ENCODE measurements around the gene PIP4K2A.
"Not testable (repeated sequence)": the region's sequence is repeated elsewhere in the genome, so short reads cannot be mapped to it uniquely, and the experiment has no call there.

PIP4K2A gene

GRCh38 chr10:22718659-22719058, 4.3 kb upstream of the PIP4K2A start:
- not testable (repeated sequence) for DNase-seq

DNA sequence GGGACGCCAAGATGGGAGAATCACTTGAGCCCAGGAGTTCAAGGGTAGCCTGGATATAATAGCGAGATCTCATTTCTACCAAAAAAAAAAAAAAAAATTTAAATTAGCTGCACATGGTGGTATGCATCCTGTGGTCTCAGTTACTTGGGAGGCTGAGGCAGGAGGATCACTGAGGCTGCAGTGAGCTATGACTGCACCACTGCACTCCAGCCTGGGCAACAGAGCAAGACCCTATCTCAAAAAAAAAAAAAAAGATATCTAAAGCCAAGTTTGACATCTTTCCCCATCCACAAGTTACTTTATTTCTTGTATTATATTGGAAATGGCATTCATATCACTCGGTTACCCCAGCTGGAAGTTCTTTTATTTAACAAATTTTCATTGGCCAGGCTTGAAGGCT, 3.4 kb upstream of the PIP4K2A start:
- no peak for DNase-seq

GRCh38 chr10:22716943-22717342, 2.6 kb upstream of the PIP4K2A start:
- no peak for DNase-seq

- no peak for DNase-seq
Observed at GRCh38 chr10:22715290-22715625, 880 bp upstream of the PIP4K2A start.

DNA sequence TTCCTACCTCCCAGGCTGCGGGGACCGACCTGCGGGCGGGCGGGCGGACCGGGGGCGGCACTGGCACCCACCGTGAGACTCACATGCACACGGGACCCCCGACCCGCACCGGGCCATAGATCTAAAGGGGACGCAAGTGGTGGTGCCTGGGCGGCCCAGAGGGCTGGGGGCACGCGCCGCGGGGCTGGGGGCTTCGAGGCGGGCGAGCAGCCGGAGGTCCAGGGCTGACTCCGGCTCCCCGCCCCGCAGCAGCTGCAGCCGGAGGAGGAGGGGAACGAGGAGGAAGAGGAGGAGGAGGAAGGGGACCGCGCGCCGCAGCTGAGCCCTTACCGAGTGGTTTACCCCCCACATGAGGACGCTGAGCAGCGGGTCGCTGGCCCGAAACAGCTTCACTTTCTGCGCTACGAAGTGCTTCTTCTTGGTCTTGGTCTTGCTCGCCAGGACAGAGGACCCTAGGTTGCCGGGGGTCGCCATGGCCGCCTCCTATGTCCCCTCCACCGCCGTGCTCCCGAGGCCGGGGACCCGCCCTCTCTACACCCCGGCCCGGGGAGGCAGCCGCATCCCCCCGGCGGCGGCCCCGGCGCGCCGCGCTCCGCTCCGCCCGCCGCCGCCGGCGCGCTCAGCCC, 412 bp downstream of the PIP4K2A start:
- DNase-seq = peak; percentile 31

- peak; percentile 35 for DNase-seq
Observed at GRCh38 chr10:22712956-22713852, 1.2 kb downstream of the PIP4K2A start.

DNA sequence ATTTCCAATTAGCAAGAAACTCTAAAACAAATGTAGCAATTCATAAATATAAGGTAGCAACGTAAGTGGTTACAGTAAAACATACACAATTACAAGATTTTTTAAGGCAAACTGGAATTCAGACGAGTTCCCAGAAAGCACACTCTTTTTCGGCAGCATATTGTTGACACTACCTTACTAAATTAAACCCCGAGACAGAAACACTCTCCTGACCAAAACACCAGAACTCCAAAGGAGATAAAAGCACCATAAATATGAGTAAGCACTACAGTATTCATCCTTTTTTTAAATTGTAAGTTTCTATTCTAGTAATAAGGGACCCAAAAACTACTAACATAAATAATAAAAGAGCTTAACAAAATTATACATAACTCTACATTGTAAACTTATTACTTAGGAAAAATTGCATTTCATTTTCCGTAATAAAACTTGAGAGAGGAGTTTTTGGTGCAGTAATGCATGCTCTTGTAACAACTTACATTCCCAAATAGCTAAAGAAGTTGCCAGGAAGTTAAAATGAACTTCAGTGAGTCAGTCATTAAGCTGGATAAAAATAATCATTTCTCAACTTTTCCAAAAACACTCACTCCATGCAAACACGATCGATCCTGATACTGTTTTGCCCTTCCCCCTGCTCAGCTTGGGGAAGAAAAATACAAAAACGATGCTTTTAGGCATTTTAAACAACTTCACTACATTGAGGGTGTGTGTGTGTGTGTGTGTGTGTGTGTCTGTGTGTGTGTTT, 2.0 kb downstream of the PIP4K2A start:
- DNase-seq = no peak

DNA sequence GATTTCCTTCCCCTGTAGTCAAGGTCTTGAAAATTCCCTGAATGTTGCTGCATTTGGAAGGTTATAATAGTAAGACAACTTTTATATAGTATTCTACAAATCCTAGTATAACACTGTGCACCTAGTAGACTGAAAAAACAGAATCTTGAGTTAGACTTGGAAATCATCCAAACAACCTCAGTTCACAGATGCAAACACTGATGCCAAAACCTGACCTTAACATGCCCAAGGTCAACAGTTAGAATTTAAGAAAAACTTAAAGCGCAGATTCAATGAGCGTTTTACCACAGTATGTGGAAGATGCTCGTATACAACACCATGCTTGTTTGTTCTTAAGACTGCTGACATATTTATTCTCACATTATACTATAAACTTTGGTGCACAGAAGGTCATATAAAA, 3.0 kb downstream of the PIP4K2A start:
- no peak for DNase-seq

DNA sequence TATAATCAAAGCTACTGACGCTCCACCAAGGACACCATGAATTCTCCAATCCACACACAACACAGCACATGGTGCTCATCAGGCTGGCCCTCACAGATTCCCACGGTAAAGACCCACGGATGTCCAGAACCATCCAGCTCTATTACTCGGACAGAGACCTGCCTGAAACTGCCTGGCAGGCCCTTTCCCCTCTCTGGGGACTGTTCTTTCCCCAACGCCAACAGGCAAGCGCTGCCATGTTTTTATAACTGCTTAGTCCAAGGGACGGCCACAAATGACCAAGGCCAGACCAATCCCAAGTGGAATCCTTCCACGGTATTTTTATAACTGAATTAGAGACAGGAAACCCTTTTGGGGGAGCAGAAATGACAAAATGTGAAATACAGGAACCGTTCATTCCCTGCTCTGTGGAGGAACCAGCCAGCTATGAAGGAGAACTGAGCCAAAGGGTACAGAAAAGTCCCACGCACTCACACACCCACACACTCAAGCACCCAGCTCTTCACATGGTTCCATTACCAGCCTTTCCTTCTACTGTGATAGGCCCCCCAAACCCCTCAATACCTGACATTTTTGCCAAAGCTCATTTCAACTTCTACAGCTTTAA, 4.1 kb downstream of the PIP4K2A start:
- no peak for DNase-seq

DNA sequence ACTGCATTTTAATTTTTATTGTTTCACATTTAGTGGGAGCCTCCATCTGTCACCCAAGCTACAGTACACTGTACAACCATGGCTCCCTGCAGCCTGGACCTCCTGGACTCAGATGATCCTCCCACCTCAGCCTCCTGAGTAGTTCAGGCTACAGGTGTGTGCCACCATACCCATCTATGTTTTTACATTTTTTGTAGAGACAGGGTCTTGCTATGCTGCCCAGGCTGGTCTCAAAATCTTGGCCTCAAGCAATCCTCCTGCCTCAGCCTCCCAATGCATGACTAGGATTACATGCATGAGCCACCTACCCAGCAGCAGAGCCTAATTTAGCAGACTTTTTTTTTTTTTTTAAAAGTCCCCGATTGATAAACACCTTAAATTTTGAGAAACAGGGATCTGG, 5.6 kb downstream of the PIP4K2A start:
- DNase-seq = no peak

GRCh38 chr10:22705527-22705926, 8.9 kb downstream of the PIP4K2A start:
- DNase-seq = no peak

- no peak for DNase-seq
Observed at GRCh38 chr10:22704942-22705341, 9.4 kb downstream of the PIP4K2A start.

GRCh38 chr10:22704471-22704911, 9.9 kb downstream of the PIP4K2A start:
- no peak for DNase-seq

DNA sequence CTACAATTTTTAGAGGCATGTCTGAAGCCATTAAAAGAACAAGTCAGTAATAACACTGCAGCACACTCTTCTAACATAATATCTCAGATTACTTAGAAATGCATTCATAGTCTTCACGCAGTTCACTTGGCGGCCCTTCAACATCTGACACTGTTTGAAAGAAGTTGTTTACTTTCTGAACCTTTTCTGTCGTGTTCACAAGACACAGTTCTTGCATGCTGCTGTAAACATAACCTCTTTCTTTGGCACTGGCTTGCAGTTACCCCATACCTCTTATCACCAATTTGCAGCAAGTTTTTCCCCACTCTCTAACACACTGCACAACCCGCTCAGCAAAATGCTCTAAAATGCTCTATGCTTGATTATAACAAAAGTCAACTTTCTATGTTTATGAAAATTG, 12.0 kb downstream of the PIP4K2A start:
- DNase-seq = no peak

DNA sequence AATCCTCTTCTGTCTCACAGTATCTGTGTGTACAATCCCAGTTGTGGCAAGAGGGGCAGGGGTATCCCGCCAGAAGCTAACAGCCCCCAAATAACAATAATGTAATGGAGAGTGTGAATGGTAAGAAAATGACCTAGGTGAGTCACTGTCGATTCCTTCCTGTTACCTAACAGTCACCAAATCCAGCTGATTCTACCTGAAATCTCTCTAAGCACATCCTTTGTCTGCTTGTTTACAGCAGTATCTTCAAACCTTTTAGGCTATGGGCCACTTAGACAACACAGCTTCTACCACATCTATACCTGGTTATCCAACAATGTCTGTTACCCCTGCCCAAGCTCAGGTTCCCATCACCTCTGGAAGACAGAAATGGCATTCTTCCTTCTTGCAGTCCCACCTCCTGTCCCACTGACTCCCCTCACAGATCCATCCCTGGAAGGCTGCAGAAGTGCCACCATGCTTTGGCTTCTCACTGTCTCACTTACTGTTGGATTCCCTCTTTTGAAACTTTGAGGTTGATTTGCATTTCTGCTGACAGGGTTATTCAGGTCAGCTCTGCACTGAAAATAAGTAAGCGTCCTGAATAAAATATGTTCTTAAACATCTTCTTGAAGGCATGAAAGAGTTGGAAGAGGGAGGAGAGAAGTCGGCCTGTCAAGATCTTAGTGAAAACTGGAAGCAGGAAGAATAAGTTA, 13.1 kb downstream of the PIP4K2A start:
- DNase-seq = no peak

- DNase-seq = no peak
Observed at GRCh38 chr10:22700489-22700888, 13.9 kb downstream of the PIP4K2A start.

- no peak for DNase-seq
Observed at GRCh38 chr10:22699976-22700375, 14.4 kb downstream of the PIP4K2A start.

GRCh38 chr10:22698941-22699440, 15.4 kb downstream of the PIP4K2A start:
- no peak for DNase-seq

DNA sequence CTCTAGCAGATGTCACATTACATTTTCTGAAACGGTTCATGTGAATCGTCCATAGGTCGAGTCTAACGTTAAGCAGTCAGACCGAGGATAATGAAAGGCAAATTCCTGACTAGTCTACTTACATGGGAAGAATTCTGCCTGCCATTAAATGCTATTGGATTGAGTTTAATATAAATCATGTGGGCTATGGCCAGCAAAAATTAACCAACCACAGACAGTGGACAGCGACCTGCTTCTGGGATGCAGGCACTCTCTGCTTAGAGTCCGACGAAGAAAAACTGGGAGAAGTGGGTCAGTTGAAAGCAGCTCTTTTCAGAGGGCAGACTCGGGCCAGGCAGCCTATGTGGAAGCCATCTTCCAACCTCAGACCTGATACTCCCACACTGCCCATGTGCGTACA, 16.6 kb downstream of the PIP4K2A start:
- no peak for DNase-seq

- DNase-seq = no peak
Observed at GRCh38 chr10:22697101-22697500, 17.3 kb downstream of the PIP4K2A start.

- DNase-seq = no peak
Observed at GRCh38 chr10:22693860-22694259, 20.5 kb downstream of the PIP4K2A start.

- no peak for DNase-seq
Observed at GRCh38 chr10:22693371-22693784, 21.0 kb downstream of the PIP4K2A start.
